ENCODE measurements around the gene POMGNT1. TPM values are rescaled to one million over a fixed set of nuclear protein-coding genes. Genes with fewer than 3 reads are reported as not detected.
A peak's percentile ranks its signal among the peaks of the same experiment; 100 is the strongest.
"Not testable (repeated sequence)": the region's sequence is repeated elsewhere in the genome, so short reads cannot be mapped to it uniquely, and the experiment has no call there.

POMGNT1 gene
- total RNA-seq, 1 donor from 2014 or later, result 142 TPM

DNA sequence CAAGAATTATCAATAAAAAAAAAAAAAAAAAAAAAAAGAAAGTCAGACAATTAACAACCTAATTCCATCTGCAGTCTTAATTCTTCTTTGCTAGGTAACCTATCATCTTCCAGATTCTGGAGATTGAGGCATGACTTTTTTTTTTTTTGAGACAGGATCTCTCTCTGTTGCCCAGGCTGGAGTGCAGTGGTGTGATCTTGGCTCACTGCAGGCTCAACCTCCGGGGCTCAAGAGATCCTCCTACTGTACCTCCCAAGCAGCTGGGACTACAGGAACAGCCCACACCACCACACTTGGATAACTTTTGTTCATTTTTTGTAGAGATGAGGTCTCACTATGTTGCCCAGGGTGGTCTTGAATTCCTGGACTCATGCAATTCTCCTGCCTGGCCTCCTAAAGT is 44.7 kb upstream of the POMGNT1 start:
- DNase-seq, result no peak
- no peak overlapping the region for H3K27ac ChIP-seq (replicated peaks)
- H3K27me3 ChIP-seq (ENCODE audit: low read depth), result no peaks in the 10 kb centered on the region
- H3K4me1 ChIP-seq, result peaks cover 19% of the 10 kb centered on the region
- H3K9me3 ChIP-seq (replicated peaks), result no peaks in the 10 kb centered on the region
- H3K36me3 ChIP-seq, result no peaks in the 10 kb centered on the region
- intact Hi-C loops (cut with micrococcal nuclease), result no loop called here
- TF ChIP-seq CTCF (IDR thresholded peaks at IDR 0.05; ENCODE audit: borderline replicate concordance), result no peak
- no peak overlapping the region for H3K4me3 ChIP-seq

- peaks cover 12% of the 10 kb centered on the region for H3K4me1 ChIP-seq
- intact Hi-C loops (cut with micrococcal nuclease); H3K9me3 ChIP-seq (replicated peaks); H3K36me3 ChIP-seq; DNase-seq; H3K4me3 ChIP-seq; H3K27me3 ChIP-seq (ENCODE audit: low read depth); H3K27ac ChIP-seq (replicated peaks): not testable (repeated sequence)
These were observed 43.5 kb upstream of the POMGNT1 start for GRCh38 chr1:46241733-46242132.

DNA sequence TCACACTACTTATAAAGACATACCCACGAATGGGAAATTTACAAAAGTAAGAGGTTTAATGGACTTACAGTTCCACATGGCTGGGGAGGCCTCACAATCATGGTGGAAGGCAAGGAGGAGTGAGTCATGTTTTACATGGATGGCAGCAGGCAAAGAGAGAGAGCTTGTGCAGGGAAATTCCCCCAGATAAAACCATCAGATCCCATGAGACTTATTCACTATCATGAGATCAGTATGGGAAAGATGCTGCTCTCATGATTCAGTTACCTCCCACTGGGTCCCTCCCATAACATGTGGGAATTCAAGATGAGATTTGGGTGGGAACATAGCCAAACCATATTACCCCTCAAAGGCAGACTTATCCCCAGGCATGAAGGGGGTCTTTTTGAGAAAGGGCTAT is 40.6 kb upstream of the POMGNT1 start:
- intact Hi-C loops (cut with micrococcal nuclease); H3K27ac ChIP-seq (replicated peaks); H3K36me3 ChIP-seq; DNase-seq; H3K4me1 ChIP-seq; H3K9me3 ChIP-seq (replicated peaks); H3K4me3 ChIP-seq; H3K27me3 ChIP-seq (ENCODE audit: low read depth): not testable (repeated sequence)

- Histone ChIP-seq H3K36me3 (no peaks in the 10 kb centered on the region), H3K9me3 (replicated peaks) (peaks cover 7% of the 10 kb centered on the region), H3K4me1 (no peaks in the 10 kb centered on the region), H3K27me3 (ENCODE audit: low read depth) (no peaks in the 10 kb centered on the region), H3K4me3 (no peak overlapping the region), H3K27ac (replicated peaks) (no peak overlapping the region)
- no peak for DNase-seq
- intact Hi-C loops (cut with micrococcal nuclease), result no loop called here
- TF ChIP-seq CTCF (IDR thresholded peaks at IDR 0.05; ENCODE audit: borderline replicate concordance), result no peak
These were observed 38.6 kb upstream of the POMGNT1 start for GRCh38 chr1:46236882-46237281.

- DNase-seq; H3K4me1 ChIP-seq; H3K36me3 ChIP-seq; intact Hi-C loops (cut with micrococcal nuclease); H3K9me3 ChIP-seq (replicated peaks); H3K27me3 ChIP-seq (ENCODE audit: low read depth); H3K27ac ChIP-seq (replicated peaks); H3K4me3 ChIP-seq: not testable (repeated sequence)
These were observed 33.0 kb upstream of the POMGNT1 start for GRCh38 chr1:46231231-46231630.

DNA sequence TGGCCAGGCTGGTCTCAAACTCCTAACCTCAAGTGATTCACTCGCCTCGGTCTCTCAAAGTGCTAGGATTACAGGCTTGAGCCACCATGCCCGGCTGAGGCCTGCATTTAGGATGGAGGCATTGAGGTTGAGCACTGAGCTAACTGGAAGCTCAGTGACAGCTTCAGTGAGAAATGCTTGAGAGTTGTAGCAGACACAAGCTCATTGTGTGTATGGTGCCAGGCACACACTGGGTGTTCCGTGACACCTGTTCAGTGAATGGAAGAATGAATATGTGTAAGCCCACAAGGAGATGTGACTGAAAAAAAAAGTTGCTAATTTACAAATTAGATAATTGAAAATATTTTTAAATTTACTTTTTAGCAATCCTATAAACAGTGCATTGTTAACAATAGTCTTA is 26.7 kb upstream of the POMGNT1 start:
- Histone ChIP-seq H3K27ac (replicated peaks) (no peak overlapping the region), H3K4me3 (no peak overlapping the region), H3K4me1 (peaks cover 21% of the 10 kb centered on the region), H3K36me3 (peaks cover 2% of the 10 kb centered on the region), H3K27me3 (ENCODE audit: low read depth) (no peaks in the 10 kb centered on the region), H3K9me3 (replicated peaks) (no peaks in the 10 kb centered on the region)
- intact Hi-C loops (cut with micrococcal nuclease), result no loop called here
- DNase-seq, result no peak
- no peak for TF ChIP-seq CTCF (IDR thresholded peaks at IDR 0.05; ENCODE audit: borderline replicate concordance)

- intact Hi-C loops (cut with micrococcal nuclease), result no loop called here
- Histone ChIP-seq H3K27ac (replicated peaks) (no peak overlapping the region), H3K4me3 (no peak overlapping the region), H3K9me3 (replicated peaks) (no peaks in the 10 kb centered on the region), H3K36me3 (peaks cover 6% of the 10 kb centered on the region), H3K4me1 (peaks cover 21% of the 10 kb centered on the region), H3K27me3 (ENCODE audit: low read depth) (no peaks in the 10 kb centered on the region)
- peak; percentile 92 for TF ChIP-seq CTCF (IDR thresholded peaks at IDR 0.05; ENCODE audit: borderline replicate concordance)
- DNase-seq, result peak; percentile 36
These were observed 25.3 kb upstream of the POMGNT1 start for GRCh38 chr1:46223472-46223943.

DNA sequence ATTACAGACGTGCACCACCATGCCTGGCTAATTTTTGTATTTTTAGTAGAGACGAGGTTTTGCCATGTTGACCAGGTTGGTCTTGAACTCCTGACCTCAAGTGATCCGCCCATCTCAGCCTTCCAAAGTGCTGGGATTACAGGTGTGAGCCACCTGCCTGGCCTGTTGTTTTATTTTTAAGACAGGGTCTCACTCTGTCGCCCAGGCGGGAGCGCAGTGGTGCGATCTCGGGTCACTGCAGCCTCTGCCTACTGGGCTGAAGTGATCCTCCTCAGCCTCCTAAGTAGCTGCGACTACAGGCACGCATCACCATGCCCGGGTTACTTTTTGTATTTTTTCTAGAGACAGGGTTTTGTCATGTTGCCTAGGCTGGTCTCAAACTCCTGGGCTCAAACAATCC is 24.8 kb upstream of the POMGNT1 start:
- DNase-seq; H3K27ac ChIP-seq (replicated peaks); H3K4me3 ChIP-seq; H3K9me3 ChIP-seq (replicated peaks); H3K36me3 ChIP-seq; H3K27me3 ChIP-seq (ENCODE audit: low read depth); intact Hi-C loops (cut with micrococcal nuclease): not testable (repeated sequence)
- peaks cover 21% of the 10 kb centered on the region for H3K4me1 ChIP-seq

All from left ventricle myocardium inferior (tissue), 1 donor.